HepG2 (cell line): Measurements from ENCODE around the gene KIZ. TPM values are rescaled to one million over a fixed set of nuclear protein-coding genes. Genes with fewer than 3 reads are reported as not detected.

Experiments
- FOXA1 ChIP-seq, 2 experiments: fragments of 450-650 bp in 1 of 2; sonication (generic) in 1 of 2; formaldehyde crosslinking in 1 of 2; IDR thresholded peaks; 2 replicates each; pipeline versions ENCODE4 v1.4.0 to v1.6.1; 2016 to 2020; ENCODE audit warnings: missing genetic modification reagents in 1 of 2
- GABPA ChIP-seq, 2 experiments: IDR thresholded peaks; 2 replicates each; pipeline ENCODE4 v1.6.1; 2011 to 2016; ENCODE audit warnings: low read depth in 2 of 2, low read length in 1 of 2, missing biosample characterization in 1 of 2, missing genetic modification characterization in 1 of 2
- GTF2F1 ChIP-seq: fragments of 150-350 bp; IDR thresholded peaks from 2 replicates; pipeline ENCODE4 v1.6.1; 2014; ENCODE audit warnings: low read length
- HNF4A ChIP-seq: sonication (generic); formaldehyde crosslinking; IDR thresholded peaks from 2 replicates; pipeline ENCODE4 v1.4.0; 2020; ENCODE audit warnings: missing genetic modification reagents
- KDM4B ChIP-seq: sonication (generic); formaldehyde crosslinking; IDR thresholded peaks from 2 replicates; pipeline ENCODE4 v1.4.0; 2020; ENCODE audit warnings: missing genetic modification reagents
- NFE2 ChIP-seq: sonication (generic); formaldehyde crosslinking; IDR thresholded peaks from 2 replicates; pipeline ENCODE4 v1.4.0; 2020; ENCODE audit warnings: missing genetic modification reagents
- RBM22 ChIP-seq: fragments of 200-400 bp; formaldehyde crosslinking; optimal IDR thresholded peaks from 2 replicates; pipeline ENCODE3; 2017; ENCODE audit warnings: mild to moderate bottlenecking, low read length, moderate library complexity
- SRF ChIP-seq: IDR thresholded peaks from 2 replicates; pipeline ENCODE4 v1.6.1; 2011; ENCODE audit warnings: mild to moderate bottlenecking, low read depth, low read length, moderate library complexity
- ZNF143 ChIP-seq: sonication (generic); formaldehyde crosslinking; IDR thresholded peaks from 2 replicates; pipeline ENCODE4 v1.4.0; 2020; ENCODE audit warnings: missing genetic modification reagents
- ZNF713 ChIP-seq: sonication (generic); formaldehyde crosslinking; IDR thresholded peaks from 2 replicates; pipeline ENCODE4 v1.4.0; 2020; ENCODE audit warnings: mild to moderate bottlenecking, missing genetic modification reagents
- polyA plus RNA-seq, 8 experiments: library from polyadenylated mRNA; depleted of rRNA in 3 of 8; stranded (reverse) in 7 of 8; unstranded in 1 of 8; fragments of >200 nt; fragmentation: Illumina TruSeq in 4 of 8; extraction: Trizol in 4 of 8; gene quantifications; 2 replicates each; pipeline versions ENCODE4 v1.2.1 to v1.2.3, GENCODE V29; 2011 to 2016; ENCODE audit warnings: low read depth in 4 of 8, missing spikeins in 1 of 8, mixed read lengths in 1 of 8; ENCODE audit not compliant: insufficient read depth in 1 of 8
- total RNA-seq, 5 experiments: library from RNA; depleted of rRNA; stranded (reverse); fragments of >200 nt; fragmentation: Illumina TruSeq; extraction: Trizol; gene quantifications; 2 replicates each; pipeline ENCODE4 v1.2.3, GENCODE V29; 2016; ENCODE audit warnings: low read depth in 1 of 5
- TF ChIP-seq, protein P1 (sequence below): sonication (generic); formaldehyde crosslinking; conservative IDR thresholded peaks from 2 replicates; pipeline ENCODE4 v1.4.0; 2020; ENCODE audit warnings: missing genetic modification reagents
- TF ChIP-seq, protein P2 (sequence below): sonication (generic); formaldehyde crosslinking; conservative IDR thresholded peaks from 2 replicates; pipeline ENCODE4 v1.4.0; 2020; ENCODE audit warnings: mild to moderate bottlenecking, missing genetic modification reagents, moderate library complexity
- TF ChIP-seq, protein P3 (sequence below): sonication (generic); formaldehyde crosslinking; IDR thresholded peaks from 2 replicates; pipeline ENCODE4 v1.4.0; 2020; ENCODE audit warnings: missing genetic modification reagents, borderline replicate concordance
- TF ChIP-seq, protein P4 (sequence below): conservative IDR thresholded peaks from 2 replicates; pipeline ENCODE4 v1.6.1; 2018; ENCODE audit warnings: missing genetic modification reagents
- TF ChIP-seq, protein P5 (sequence below): IDR thresholded peaks from 2 replicates; pipeline ENCODE4 v1.6.1; 2012; ENCODE audit warnings: inconsistent platforms
- TF ChIP-seq, protein P6 (sequence below): sonication (generic); formaldehyde crosslinking; IDR thresholded peaks from 2 replicates; pipeline ENCODE4 v1.9.0; 2021; ENCODE audit warnings: missing genetic modification reagents, borderline replicate concordance

Gene KIZ
- total and polyA plus RNA-seq, 2 of the 13 experiments (the other 11 are each of a cell fraction or from before 2014, with no cell fraction given): 46.3 to 114 TPM

DNA sequence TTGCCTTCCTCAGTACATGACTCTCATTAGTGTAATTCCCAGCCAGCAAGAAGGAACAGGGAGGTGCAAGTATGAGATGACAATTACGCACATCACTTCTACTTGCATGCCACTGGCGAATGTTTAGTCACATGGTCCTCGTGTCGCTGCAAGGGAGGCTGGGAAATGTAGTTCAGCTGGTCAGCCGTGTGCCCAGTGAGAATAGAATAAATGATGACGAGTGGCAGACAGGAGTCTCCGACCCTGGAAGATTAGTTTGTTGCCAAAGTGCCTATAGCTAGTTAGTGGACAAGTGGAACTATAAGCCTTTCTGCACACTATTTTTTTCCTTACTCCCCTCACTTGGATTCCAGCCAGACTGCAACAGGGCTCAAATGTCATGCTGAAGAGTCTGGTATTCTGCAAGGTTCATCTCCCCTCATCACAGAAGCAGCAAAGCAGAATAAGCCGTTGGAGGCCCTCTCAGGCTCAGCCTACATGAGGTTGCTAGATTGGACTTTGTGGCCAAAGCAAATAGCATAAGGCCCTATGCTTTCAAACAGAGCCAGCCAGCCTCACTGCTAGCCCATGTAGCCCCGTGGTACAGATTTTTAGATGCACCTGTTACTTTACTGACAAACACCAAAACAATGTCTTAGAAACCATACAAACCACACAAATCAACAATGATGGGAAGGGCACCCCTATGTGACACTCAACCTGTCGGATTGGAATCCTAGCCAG is 29.4 kb upstream of the KIZ start (continued):
- TF ChIP-seq, protein P1, sequence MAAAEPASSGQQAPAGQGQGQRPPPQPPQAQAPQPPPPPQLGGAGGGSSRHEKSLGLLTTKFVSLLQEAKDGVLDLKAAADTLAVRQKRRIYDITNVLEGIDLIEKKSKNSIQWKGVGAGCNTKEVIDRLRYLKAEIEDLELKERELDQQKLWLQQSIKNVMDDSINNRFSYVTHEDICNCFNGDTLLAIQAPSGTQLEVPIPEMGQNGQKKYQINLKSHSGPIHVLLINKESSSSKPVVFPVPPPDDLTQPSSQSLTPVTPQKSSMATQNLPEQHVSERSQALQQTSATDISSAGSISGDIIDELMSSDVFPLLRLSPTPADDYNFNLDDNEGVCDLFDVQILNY (CRISPR knock-in tag): 0 out of 2 replicates have a peak, but pooled peaks have one; percentile 5
- TF ChIP-seq, protein P2, sequence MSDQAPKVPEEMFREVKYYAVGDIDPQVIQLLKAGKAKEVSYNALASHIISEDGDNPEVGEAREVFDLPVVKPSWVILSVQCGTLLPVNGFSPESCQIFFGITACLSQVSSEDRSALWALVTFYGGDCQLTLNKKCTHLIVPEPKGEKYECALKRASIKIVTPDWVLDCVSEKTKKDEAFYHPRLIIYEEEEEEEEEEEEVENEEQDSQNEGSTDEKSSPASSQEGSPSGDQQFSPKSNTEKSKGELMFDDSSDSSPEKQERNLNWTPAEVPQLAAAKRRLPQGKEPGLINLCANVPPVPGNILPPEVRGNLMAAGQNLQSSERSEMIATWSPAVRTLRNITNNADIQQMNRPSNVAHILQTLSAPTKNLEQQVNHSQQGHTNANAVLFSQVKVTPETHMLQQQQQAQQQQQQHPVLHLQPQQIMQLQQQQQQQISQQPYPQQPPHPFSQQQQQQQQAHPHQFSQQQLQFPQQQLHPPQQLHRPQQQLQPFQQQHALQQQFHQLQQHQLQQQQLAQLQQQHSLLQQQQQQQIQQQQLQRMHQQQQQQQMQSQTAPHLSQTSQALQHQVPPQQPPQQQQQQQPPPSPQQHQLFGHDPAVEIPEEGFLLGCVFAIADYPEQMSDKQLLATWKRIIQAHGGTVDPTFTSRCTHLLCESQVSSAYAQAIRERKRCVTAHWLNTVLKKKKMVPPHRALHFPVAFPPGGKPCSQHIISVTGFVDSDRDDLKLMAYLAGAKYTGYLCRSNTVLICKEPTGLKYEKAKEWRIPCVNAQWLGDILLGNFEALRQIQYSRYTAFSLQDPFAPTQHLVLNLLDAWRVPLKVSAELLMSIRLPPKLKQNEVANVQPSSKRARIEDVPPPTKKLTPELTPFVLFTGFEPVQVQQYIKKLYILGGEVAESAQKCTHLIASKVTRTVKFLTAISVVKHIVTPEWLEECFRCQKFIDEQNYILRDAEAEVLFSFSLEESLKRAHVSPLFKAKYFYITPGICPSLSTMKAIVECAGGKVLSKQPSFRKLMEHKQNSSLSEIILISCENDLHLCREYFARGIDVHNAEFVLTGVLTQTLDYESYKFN: peak; percentile 33; the same call in 1 of the 2 replicates
- TF ChIP-seq SRF (no peak), ZNF143 (peak; percentile 96), ZNF713 (no peak), KDM4B (peak; percentile 40; the same call in 1 of the 2 replicates), HNF4A (CRISPR knock-in tag) (peak; percentile 66), RBM22 (no peak), GABPA (IDR thresholded peaks at IDR 0.05; ENCODE audit: low read depth, low read length) (no peak), GABPA (CRISPR knock-in tag; IDR thresholded peaks at IDR 0.05; ENCODE audit: low read depth) (no peak; the same call in 1 of the 2 replicates), FOXA1 (IDR thresholded peaks at IDR 0.05) (no peak), FOXA1 (CRISPR knock-in tag; IDR thresholded peaks at IDR 0.05) (0 out of 2 replicates have a peak, but pooled peaks have one; percentile 26), GTF2F1 (no peak), NFE2 (CRISPR knock-in tag) (no peak; the same call in 1 of the 2 replicates)
- TF ChIP-seq, protein P3, sequence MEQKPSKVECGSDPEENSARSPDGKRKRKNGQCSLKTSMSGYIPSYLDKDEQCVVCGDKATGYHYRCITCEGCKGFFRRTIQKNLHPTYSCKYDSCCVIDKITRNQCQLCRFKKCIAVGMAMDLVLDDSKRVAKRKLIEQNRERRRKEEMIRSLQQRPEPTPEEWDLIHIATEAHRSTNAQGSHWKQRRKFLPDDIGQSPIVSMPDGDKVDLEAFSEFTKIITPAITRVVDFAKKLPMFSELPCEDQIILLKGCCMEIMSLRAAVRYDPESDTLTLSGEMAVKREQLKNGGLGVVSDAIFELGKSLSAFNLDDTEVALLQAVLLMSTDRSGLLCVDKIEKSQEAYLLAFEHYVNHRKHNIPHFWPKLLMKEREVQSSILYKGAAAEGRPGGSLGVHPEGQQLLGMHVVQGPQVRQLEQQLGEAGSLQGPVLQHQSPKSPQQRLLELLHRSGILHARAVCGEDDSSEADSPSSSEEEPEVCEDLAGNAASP: no peak
- TF ChIP-seq, protein P4, sequence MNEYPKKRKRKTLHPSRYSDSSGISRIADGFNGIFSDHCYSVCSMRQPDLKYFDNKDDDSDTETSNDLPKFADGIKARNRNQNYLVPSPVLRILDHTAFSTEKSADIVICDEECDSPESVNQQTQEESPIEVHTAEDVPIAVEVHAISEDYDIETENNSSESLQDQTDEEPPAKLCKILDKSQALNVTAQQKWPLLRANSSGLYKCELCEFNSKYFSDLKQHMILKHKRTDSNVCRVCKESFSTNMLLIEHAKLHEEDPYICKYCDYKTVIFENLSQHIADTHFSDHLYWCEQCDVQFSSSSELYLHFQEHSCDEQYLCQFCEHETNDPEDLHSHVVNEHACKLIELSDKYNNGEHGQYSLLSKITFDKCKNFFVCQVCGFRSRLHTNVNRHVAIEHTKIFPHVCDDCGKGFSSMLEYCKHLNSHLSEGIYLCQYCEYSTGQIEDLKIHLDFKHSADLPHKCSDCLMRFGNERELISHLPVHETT (CRISPR knock-in tag): 0 out of 2 replicates have a peak, but pooled peaks have one; percentile 29
- TF ChIP-seq, protein P5, sequence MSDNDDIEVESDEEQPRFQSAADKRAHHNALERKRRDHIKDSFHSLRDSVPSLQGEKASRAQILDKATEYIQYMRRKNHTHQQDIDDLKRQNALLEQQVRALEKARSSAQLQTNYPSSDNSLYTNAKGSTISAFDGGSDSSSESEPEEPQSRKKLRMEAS: peak; percentile 47
- TF ChIP-seq, protein P6, sequence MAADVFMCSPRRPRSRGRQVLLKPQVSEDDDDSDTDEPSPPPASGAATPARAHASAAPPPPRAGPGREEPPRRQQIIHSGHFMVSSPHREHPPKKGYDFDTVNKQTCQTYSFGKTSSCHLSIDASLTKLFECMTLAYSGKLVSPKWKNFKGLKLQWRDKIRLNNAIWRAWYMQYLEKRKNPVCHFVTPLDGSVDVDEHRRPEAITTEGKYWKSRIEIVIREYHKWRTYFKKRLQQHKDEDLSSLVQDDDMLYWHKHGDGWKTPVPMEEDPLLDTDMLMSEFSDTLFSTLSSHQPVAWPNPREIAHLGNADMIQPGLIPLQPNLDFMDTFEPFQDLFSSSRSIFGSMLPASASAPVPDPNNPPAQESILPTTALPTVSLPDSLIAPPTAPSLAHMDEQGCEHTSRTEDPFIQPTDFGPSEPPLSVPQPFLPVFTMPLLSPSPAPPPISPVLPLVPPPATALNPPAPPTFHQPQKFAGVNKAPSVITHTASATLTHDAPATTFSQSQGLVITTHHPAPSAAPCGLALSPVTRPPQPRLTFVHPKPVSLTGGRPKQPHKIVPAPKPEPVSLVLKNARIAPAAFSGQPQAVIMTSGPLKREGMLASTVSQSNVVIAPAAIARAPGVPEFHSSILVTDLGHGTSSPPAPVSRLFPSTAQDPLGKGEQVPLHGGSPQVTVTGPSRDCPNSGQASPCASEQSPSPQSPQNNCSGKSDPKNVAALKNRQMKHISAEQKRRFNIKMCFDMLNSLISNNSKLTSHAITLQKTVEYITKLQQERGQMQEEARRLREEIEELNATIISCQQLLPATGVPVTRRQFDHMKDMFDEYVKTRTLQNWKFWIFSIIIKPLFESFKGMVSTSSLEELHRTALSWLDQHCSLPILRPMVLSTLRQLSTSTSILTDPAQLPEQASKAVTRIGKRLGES (CRISPR knock-in tag): no peak
